GM12878 (cell line): ENCODE results near the gene APEX1. TPM values are rescaled to one million over a fixed set of nuclear protein-coding genes. Genes with fewer than 3 reads are reported as not detected.
A peak's percentile ranks its signal among the peaks of the same experiment; 100 is the strongest.

Experiments used
- BACH1 ChIP-seq: fragments of 450-650 bp; IDR thresholded peaks from 2 replicates; pipeline ENCODE4 v1.6.1; 2017; ENCODE audit warnings: mild to moderate bottlenecking, borderline replicate concordance
- BRCA1 ChIP-seq: IDR thresholded peaks from 2 replicates; pipeline ENCODE4 v1.6.1; 2011; ENCODE audit warnings: low read depth, low read length, improper control_type of control experiment
- CHD2 ChIP-seq: IDR thresholded peaks from 2 replicates; pipeline ENCODE4 v1.6.1; 2011; ENCODE audit warnings: low read depth, low read length, improper control_type of control experiment, borderline replicate concordance
- ELK1 ChIP-seq: IDR thresholded peaks from 2 replicates; pipeline ENCODE4 v1.6.1; 2012; ENCODE audit warnings: low read depth, low read length, improper control_type of control experiment
- GABPA ChIP-seq: IDR thresholded peaks from 2 replicates; pipeline ENCODE4 v1.6.1; 2014; ENCODE audit warnings: antibody characterized with exemption, low read depth, mild to moderate bottlenecking, inconsistent platforms
- IKZF2 ChIP-seq, 2 experiments: fragments of 450-650 bp; IDR thresholded peaks; 2 replicates each; pipeline ENCODE4 v1.6.1; 2017; ENCODE audit warnings: mild to moderate bottlenecking in 2 of 2, moderate library complexity in 2 of 2
- IRF3 ChIP-seq: fragments of 450-650 bp; IDR thresholded peaks from 2 replicates; pipeline ENCODE4 v1.6.1; 2014; ENCODE audit warnings: mild to moderate bottlenecking
- KLF5 ChIP-seq: fragments of 450-650 bp; IDR thresholded peaks from 2 replicates; pipeline ENCODE4 v1.6.1; 2014; ENCODE audit warnings: mild to moderate bottlenecking; ENCODE audit not compliant: partially characterized antibody
- MLLT1 ChIP-seq: fragments of 450-650 bp; IDR thresholded peaks from 2 replicates; pipeline ENCODE4 v1.6.1; 2016; ENCODE audit warnings: mild to moderate bottlenecking
- MYC ChIP-seq: IDR thresholded peaks from 2 replicates; pipeline ENCODE4 v1.6.1; 2011; ENCODE audit warnings: mild to moderate bottlenecking, low read length, moderate library complexity, inconsistent platforms; ENCODE audit not compliant: insufficient read depth, insufficient replicate concordance, insufficient read length, severe bottlenecking
- PAX5 ChIP-seq: IDR thresholded peaks from 2 replicates; pipeline ENCODE4 v1.6.1; 2011; ENCODE audit warnings: low read depth, low read length, borderline replicate concordance
- PAX8 ChIP-seq: fragments of 450-650 bp; IDR thresholded peaks from 2 replicates; pipeline ENCODE4 v1.6.1; 2017; ENCODE audit warnings: mild to moderate bottlenecking, moderate library complexity
- PBX3 ChIP-seq: IDR thresholded peaks from 2 replicates; pipeline ENCODE4 v1.6.1; 2011; ENCODE audit warnings: mild to moderate bottlenecking, low read depth, low read length, moderate library complexity; ENCODE audit not compliant: insufficient replicate concordance
- RAD21 ChIP-seq: IDR thresholded peaks from 2 replicates; pipeline ENCODE4 v1.6.1; 2011; ENCODE audit warnings: mild to moderate bottlenecking, low read depth, low read length, moderate library complexity; ENCODE audit not compliant: insufficient read depth
- RB1 ChIP-seq: fragments of 450-650 bp; formaldehyde crosslinking; IDR thresholded peaks from 2 replicates; pipeline ENCODE4 v1.6.1; 2017; ENCODE audit warnings: mild to moderate bottlenecking, borderline replicate concordance
- RCOR1 ChIP-seq: conservative IDR thresholded peaks from 2 replicates; pipeline ENCODE4 v1.6.1; 2012; ENCODE audit warnings: low read depth, low read length, improper control_type of control experiment
- RELA ChIP-seq: fragments of 450-650 bp; IDR thresholded peaks from 2 replicates; pipeline ENCODE4 v1.8.0; 2014; ENCODE audit warnings: borderline replicate concordance; ENCODE audit not compliant: partially characterized antibody
- SMAD1 ChIP-seq: fragments of 450-650 bp; IDR thresholded peaks from 2 replicates; pipeline ENCODE4 v1.6.1; 2018; ENCODE audit warnings: mild to moderate bottlenecking, low read depth; ENCODE audit not compliant: partially characterized antibody
- SMC3 ChIP-seq: IDR thresholded peaks from 2 replicates; pipeline ENCODE4 v1.6.1; 2011; ENCODE audit warnings: low read length, improper control_type of control experiment, borderline replicate concordance
- SREBF1 ChIP-seq: IDR thresholded peaks from 2 replicates; pipeline ENCODE4 v1.6.1; 2012; ENCODE audit warnings: mild to moderate bottlenecking, low read length
- SRF ChIP-seq, 2 experiments: IDR thresholded peaks; 2 replicates each; pipeline ENCODE4 v1.6.1; 2011; ENCODE audit warnings: low read depth in 2 of 2, low read length in 2 of 2, mild to moderate bottlenecking in 1 of 2, moderate library complexity in 1 of 2
- STAT1 ChIP-seq: fragments of 450-650 bp; conservative IDR thresholded peaks from 2 replicates; pipeline ENCODE4 v1.6.1; 2014; ENCODE audit warnings: antibody characterized with exemption, mild to moderate bottlenecking
- TAF1 ChIP-seq: IDR thresholded peaks from 2 replicates; pipeline ENCODE4 v1.6.1; 2011; ENCODE audit warnings: mild to moderate bottlenecking, low read depth, low read length, borderline replicate concordance
- TBL1XR1 ChIP-seq: IDR thresholded peaks from 2 replicates; pipeline ENCODE4 v1.6.1; 2012; ENCODE audit warnings: low read depth, low read length, improper control_type of control experiment
- ZNF207 ChIP-seq: fragments of 450-650 bp; IDR thresholded peaks from 2 replicates; pipeline ENCODE4 v1.6.1; 2014; ENCODE audit warnings: antibody characterized with exemption, mild to moderate bottlenecking, borderline replicate concordance
- polyA plus RNA-seq, 11 experiments: library from polyadenylated mRNA; depleted of rRNA in 4 of 11; unstranded in 6 of 11; stranded (reverse) in 5 of 11; fragments of >200 nt; fragmentation: Nextera tagmentation in 4 of 11; fragmentation: Illumina TruSeq in 1 of 11; extraction: Ambion mirVana in 4 of 11; extraction: Trizol in 1 of 11; gene quantifications; 1 replicate in 1 of 11; 2 replicates in 10 of 11; pipeline versions ENCODE4 v1.2.1 to v1.2.3, GENCODE V29; 2011 to 2016; ENCODE audit warnings: inconsistent platforms in 2 of 11, missing spikeins in 2 of 11, low read depth in 1 of 11
- total RNA-seq, 4 experiments: library from RNA; depleted of rRNA in 3 of 4; stranded (reverse); fragments of >200 nt in 3 of 4; fragmentation: Illumina TruSeq in 1 of 4; extraction: Trizol in 1 of 4; gene quantifications; 2 replicates each; pipeline versions ENCODE4 v1.2.1 to v1.2.3, GENCODE V29; 2013 to 2021
- TF ChIP-seq, protein P1 (sequence below): fragments of 150-350 bp; IDR thresholded peaks from 2 replicates; pipeline ENCODE4 v1.6.1; 2014; ENCODE audit warnings: mild to moderate bottlenecking, low read depth, low read length

The APEX1 gene
- total and polyA plus RNA-seq, 10 of the 15 experiments (the other 5 are each of a cell fraction or from before 2014, with no cell fraction given): 115 to 407 (median 300) TPM

GRCh38 chr14:20413744-20414082, 41.3 kb upstream of the APEX1 start (continued):
- TF ChIP-seq RAD21 (no peak), STAT1 (no peak), GABPA (no peak), RCOR1 (no peak), IKZF2 (IDR thresholded peaks at IDR 0.05) (no peak), PBX3 (peak; percentile 88), SRF (IDR thresholded peaks at IDR 0.05; ENCODE audit: low read depth in 2 of 2, low read length in 2 of 2) (peak; percentile 46 to 86; a peak in 2 of 4 replicates), SMC3 (no peak), CHD2 (no peak), MLLT1 (no peak), SREBF1 (no peak), SMAD1 (no peak), KLF5 (no peak), BACH1 (no peak), ELK1 (peak; percentile 37; the same call in 1 of the 2 replicates), BRCA1 (no peak), MYC (no peak), RELA (no peak), IRF3 (no peak), ZNF207 (no peak), TAF1 (no peak), RB1 (no peak), PAX5 (no peak), TBL1XR1 (no peak), PAX8 (0 out of 2 replicates have a peak, but pooled peaks have one; percentile 45)
- TF ChIP-seq, protein P1, sequence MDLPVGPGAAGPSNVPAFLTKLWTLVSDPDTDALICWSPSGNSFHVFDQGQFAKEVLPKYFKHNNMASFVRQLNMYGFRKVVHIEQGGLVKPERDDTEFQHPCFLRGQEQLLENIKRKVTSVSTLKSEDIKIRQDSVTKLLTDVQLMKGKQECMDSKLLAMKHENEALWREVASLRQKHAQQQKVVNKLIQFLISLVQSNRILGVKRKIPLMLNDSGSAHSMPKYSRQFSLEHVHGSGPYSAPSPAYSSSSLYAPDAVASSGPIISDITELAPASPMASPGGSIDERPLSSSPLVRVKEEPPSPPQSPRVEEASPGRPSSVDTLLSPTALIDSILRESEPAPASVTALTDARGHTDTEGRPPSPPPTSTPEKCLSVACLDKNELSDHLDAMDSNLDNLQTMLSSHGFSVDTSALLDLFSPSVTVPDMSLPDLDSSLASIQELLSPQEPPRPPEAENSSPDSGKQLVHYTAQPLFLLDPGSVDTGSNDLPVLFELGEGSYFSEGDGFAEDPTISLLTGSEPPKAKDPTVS: no peak
